Aorta (tissue), 5 donors: Measurements from ENCODE around the gene NCAPD2. TPM values are rescaled to one million over a fixed set of nuclear protein-coding genes. Genes with fewer than 3 reads are reported as not detected.
A peak's percentile ranks its signal among the peaks of the same experiment; 100 is the strongest.
"Not testable (repeated sequence)": the region's sequence is repeated elsewhere in the genome, so short reads cannot be mapped to it uniquely, and the experiment has no call there.

Experiments used
- ATAC-seq: fragments of 200-7000 bp; cut with Tn5 transposase; one replicate; pipeline ENCODE4 v1.9.1; 2022; ENCODE audit warnings: moderate library complexity; ENCODE audit not compliant: low FRiP score
- DNase-seq, 2 donors: peaks; one replicate each; pipeline ENCODE4 v3.0.0-alpha.2; 2020
- H3K27ac ChIP-seq, 2 donors: one replicate each; pipeline ENCODE4 v1.5.1; 2013; ENCODE audit warnings: low read length in 2 of 2, mild to moderate bottlenecking in 2 of 2, moderate library complexity in 2 of 2, control low read depth in 1 of 2, inconsistent platforms in 1 of 2, low read depth in 1 of 2
- H3K27me3 ChIP-seq, 2 donors: one replicate each; pipeline ENCODE4 v1.6.1; 2013; ENCODE audit warnings: control low read depth in 1 of 2, low read length in 1 of 2, mild to moderate bottlenecking in 1 of 2, moderate library complexity in 1 of 2; ENCODE audit not compliant: insufficient read depth in 2 of 2, control insufficient read depth in 1 of 2
- H3K36me3 ChIP-seq, 2 donors: one replicate each; pipeline ENCODE4 v1.6.1; 2013; ENCODE audit warnings: control low read depth in 1 of 2, low read length in 1 of 2, mild to moderate bottlenecking in 1 of 2; ENCODE audit not compliant: insufficient read depth in 2 of 2, control insufficient read depth in 1 of 2
- H3K4me1 ChIP-seq, 2 donors: one replicate each; pipeline ENCODE4 v1.6.1; 2013; ENCODE audit warnings: low read length in 2 of 2, control low read depth in 1 of 2, mild to moderate bottlenecking in 1 of 2, moderate library complexity in 1 of 2; ENCODE audit not compliant: insufficient read depth in 2 of 2, control insufficient read depth in 1 of 2
- H3K4me3 ChIP-seq, 2 donors: one replicate each; pipeline ENCODE4 v1.5.1; 2013; ENCODE audit warnings: low read length in 2 of 2, control low read depth in 1 of 2, mild to moderate bottlenecking in 1 of 2
- H3K9me3 ChIP-seq: one replicate; pipeline ENCODE4 v1.6.1; 2013; ENCODE audit warnings: mild to moderate bottlenecking, low read length; ENCODE audit not compliant: control insufficient read depth
- WGBS, 2 donors: extraction: QIAGEN DNeasy Blood & Tissue Kit; methylation state at CpG; one replicate each; pipeline ENCODE4 v1.1.7; 2013; 5-methylcytosine and 5-hydroxymethylcytosine counted together
- intact Hi-C, 2 donors: fragments of 100-400 bp; cut with DNase I; formaldehyde crosslinking; loops; one replicate each; pipeline versions ENCODE4 v1.14.2 to v1.15.0; 2022
- polyA plus RNA-seq, 2 donors: library from polyadenylated mRNA; stranded (reverse); fragments of 200-250 nt; gene quantifications; one replicate each; pipeline ENCODE4 v1.2.3, GENCODE V29; 2013
- total RNA-seq, 2 donors: library from RNA; stranded (reverse); fragmentation: NEBNext Ultra II Directional; extraction: Animal tissue kit (Norgen Biotek cat#: 25700); gene quantifications; one replicate each; pipeline ENCODE4 v1.2.1, GENCODE V29; 2021
- donor health status: healthy with polysubstance abuse.
- donor health status: Bipolar disorder and iron deficiency.
- donor health status: DM: no; HTN: no; CAD: no.
- donor health status: DM: no; HTN: no; CAD: no.
- donor health status: DM: yes; HTN: yes; CAD: no.

The NCAPD2 gene
- total and polyA plus RNA-seq, 4 donors = 5.1 to 32.8 (median 16.6) TPM

GRCh38 chr12:6537580-6538419 lies 43.9 kb downstream of the NCAPD2 start:
- DNase-seq = peak; percentile 88 to 94
- peak overlapping the region in 1 of 2 donors; percentile 19 for H3K27ac ChIP-seq
- not testable (repeated sequence) for ATAC-seq, H3K4me1 ChIP-seq, H3K4me3 ChIP-seq, H3K27me3 ChIP-seq, H3K36me3 ChIP-seq, H3K9me3 ChIP-seq
- WGBS, 2 donors = 17 to 19% methylated on average over 17 of the region's 17 CpGs
- intact Hi-C loops = loop anchor here (2.0 to 5.0 kb wide), 5 partner anchors 13 to 210 kb away; no protein-coding TSS in a partner anchor

DNA sequence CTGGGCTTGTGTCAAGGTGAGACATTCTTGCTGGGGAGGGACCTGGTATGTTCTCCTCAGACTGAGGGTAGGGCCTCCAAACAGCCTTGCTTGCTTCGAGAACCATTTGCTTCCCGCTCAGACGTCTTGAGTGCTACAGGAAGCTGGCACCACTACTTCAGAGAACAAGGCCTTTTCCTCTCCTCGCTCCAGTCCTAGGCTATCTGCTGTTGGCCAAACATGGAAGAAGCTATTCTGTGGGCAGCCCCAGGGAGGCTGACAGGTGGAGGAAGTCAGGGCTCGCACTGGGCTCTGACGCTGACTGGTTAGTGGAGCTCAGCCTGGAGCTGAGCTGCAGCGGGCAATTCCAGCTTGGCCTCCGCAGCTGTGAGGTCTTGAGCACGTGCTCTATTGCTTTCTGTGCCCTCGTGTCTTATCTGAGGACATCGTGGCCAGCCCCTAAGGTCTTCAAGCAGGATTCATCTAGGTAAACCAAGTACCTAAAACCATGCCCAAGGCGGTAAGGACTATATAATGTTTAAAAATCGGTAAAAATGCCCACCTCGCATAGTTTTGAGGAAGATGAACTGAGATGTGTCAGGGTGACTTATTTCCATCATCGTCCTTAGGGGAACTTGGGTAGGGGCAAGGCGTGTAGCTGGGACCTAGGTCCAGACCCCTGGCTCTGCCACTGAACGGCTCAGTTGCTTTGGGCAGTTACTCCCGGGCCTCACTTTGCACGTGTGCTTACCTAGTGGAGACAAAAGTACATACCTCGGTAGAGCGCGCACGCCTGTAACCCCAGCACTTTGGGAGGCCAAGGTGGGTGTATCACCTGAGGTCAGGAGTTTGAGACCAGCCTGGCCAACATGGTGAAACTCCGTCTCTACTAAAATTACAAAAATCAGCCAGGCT lies 44.8 kb downstream of the NCAPD2 start:
- H3K9me3 ChIP-seq = no peaks in the 10 kb centered on the region
- no peak overlapping the region for H3K4me3 ChIP-seq
- H3K27me3 ChIP-seq = peaks cover 0 to 1% of the 10 kb centered on the region in 2 donors
- intact Hi-C loops = loop anchor here (5.0 kb wide), 4 partner anchors 111 to 211 kb away; no protein-coding TSS in a partner anchor
- no peaks in the 10 kb centered on the region for H3K4me1 ChIP-seq
- H3K36me3 ChIP-seq = peaks cover 0 to 4% of the 10 kb centered on the region in 2 donors
- 59% methylated on average over 24 of the region's 24 CpGs for whole genome bisulfite sequencing, 2 donors
- ATAC-seq (no peak), DNase-seq (no peak)
- H3K27ac ChIP-seq = no peak overlapping the region

GRCh38 chr12:6539314-6539682 lies 45.4 kb downstream of the NCAPD2 start:
- Histone ChIP-seq H3K27me3 (peaks cover 0 to 1% of the 10 kb centered on the region in 2 donors), H3K36me3 (peaks cover 0 to 4% of the 10 kb centered on the region in 2 donors), H3K27ac (no peak overlapping the region), H3K4me3 (no peak overlapping the region), H3K4me1 (no peaks in the 10 kb centered on the region), H3K9me3 (no peaks in the 10 kb centered on the region)
- ATAC-seq (no peak), DNase-seq (no peak)
- 77 to 79% methylated on average over 5 of the region's 5 CpGs for WGBS, 2 donors
- intact Hi-C loops = loop anchor here (5.0 kb wide), 4 partner anchors 112 to 212 kb away; no protein-coding TSS in a partner anchor

DNA sequence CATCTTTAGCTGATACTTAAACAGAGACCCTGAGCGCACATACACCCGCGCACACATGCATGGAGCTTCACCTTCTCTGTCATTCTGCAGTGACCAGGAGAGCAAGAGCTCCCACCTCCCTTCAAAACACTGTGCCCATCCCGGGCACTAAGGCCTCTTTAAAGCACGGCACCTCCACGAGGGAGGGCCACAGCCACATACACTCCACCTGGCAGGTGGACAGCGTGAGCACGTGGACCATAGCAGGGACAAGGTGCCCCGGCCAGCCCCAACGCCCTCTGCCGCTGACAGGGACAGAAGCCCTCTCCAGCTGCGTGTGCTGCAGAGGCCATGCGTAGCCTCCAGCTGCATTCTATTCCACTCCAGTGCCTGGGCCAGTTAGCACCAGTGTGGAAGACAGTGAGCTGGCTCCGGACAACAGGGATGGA lies 45.8 kb downstream of the NCAPD2 start:
- peaks cover 0 to 4% of the 10 kb centered on the region in 2 donors for H3K36me3 ChIP-seq
- no peak overlapping the region for H3K4me3 ChIP-seq
- H3K27me3 ChIP-seq = no peaks in the 10 kb centered on the region
- DNase-seq (no peak), ATAC-seq (no peak)
- no peaks in the 10 kb centered on the region for H3K9me3 ChIP-seq
- 74 to 75% methylated on average over 14 of the region's 14 CpGs for WGBS, 2 donors
- intact Hi-C loops = loop anchor here (5.0 kb wide), 4 partner anchors 112 to 212 kb away; no protein-coding TSS in a partner anchor
- H3K4me1 ChIP-seq = no peaks in the 10 kb centered on the region
- peak overlapping the region in 1 of 2 donors; percentile 38 for H3K27ac ChIP-seq

DNA sequence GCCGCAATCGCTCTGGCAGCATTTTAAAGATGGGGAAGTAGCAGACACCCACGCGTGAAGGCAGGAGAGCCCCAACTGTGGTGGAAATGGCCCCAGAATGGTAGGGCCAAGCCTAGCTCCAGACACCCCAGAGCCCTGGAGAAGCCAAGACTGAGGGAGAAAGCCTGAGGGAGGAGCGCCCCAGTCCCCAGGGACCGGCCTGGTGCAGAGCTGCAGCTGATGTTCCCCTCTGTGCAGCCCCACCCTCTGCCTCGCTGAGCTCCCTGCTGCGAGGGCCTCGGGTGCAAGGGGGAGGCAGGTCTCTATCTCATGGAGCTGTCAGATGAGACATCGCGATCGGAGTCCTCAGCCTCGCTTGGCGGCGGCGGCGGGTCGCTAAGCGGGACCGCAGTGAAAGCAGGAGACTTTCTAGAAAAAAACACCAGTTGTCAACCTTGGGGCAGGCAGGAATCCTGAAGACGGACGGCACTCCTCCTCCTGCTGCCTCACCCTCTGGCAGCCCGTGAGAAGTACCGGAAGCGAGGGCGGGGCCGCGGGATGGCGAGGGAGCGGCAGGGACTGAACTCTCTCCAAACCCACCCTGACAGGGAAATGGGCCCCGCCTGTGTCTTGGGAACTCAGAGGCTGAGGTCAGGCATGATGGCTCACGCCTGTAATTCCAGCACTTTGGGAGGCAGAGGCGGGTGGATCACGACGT lies 46.4 kb downstream of the NCAPD2 start:
- intact Hi-C loops = no loop called here
- Histone ChIP-seq H3K36me3 (peaks cover 0 to 4% of the 10 kb centered on the region in 2 donors), H3K4me3 (no peak overlapping the region), H3K9me3 (no peaks in the 10 kb centered on the region), H3K27me3 (no peaks in the 10 kb centered on the region), H3K27ac (peak overlapping the region in 1 of 2 donors; percentile 38), H3K4me1 (no peaks in the 10 kb centered on the region)
- DNase-seq (peak; percentile 95 to 97), ATAC-seq (peak; percentile 85)
- 23 to 28% methylated on average over 35 of the region's 35 CpGs for WGBS, 2 donors

- intact Hi-C loops = no loop called here
- ATAC-seq = no peak
- peak overlapping the region; percentile 16 to 54 for H3K27ac ChIP-seq
- no peak overlapping the region for H3K4me3 ChIP-seq
- DNase-seq = peak in 1 of 2 donors; percentile 79
- H3K4me1 ChIP-seq = no peaks in the 10 kb centered on the region
- no peaks in the 10 kb centered on the region for H3K9me3 ChIP-seq
- H3K36me3 ChIP-seq = peaks cover 0 to 7% of the 10 kb centered on the region in 2 donors
- 83 to 84% methylated on average over 26 of the region's 26 CpGs for WGBS, 2 donors
- H3K27me3 ChIP-seq = no peaks in the 10 kb centered on the region
Measured at GRCh38 chr12:6541371-6542165, 47.7 kb downstream of the NCAPD2 start.

- intact Hi-C loops = no loop called here
- DNase-seq (peak in 1 of 2 donors; percentile 41), ATAC-seq (no peak)
- Histone ChIP-seq H3K27ac (no peak overlapping the region), H3K4me3 (no peak overlapping the region), H3K9me3 (no peaks in the 10 kb centered on the region), H3K36me3 (peaks cover 0 to 4% of the 10 kb centered on the region in 2 donors), H3K27me3 (no peaks in the 10 kb centered on the region), H3K4me1 (no peaks in the 10 kb centered on the region)
- 85 to 87% methylated on average over 13 of the region's 13 CpGs for WGBS, 2 donors
Measured at GRCh38 chr12:6542209-6543009, 48.5 kb downstream of the NCAPD2 start.
